GM21367 (cell line): ENCODE data around the gene SLC12A5.

ENCODE experiments used
- ATAC-seq: cut with Tn5 transposase; IDR thresholded peaks from one replicate; pipeline ENCODE4 v1.9.1; 2021; ENCODE audit not compliant: unreplicated experiment

Gene SLC12A5

GRCh38 chr20:46051556-46052308, 22.7 kb downstream of the SLC12A5 start:
- ATAC-seq, result no peak

DNA sequence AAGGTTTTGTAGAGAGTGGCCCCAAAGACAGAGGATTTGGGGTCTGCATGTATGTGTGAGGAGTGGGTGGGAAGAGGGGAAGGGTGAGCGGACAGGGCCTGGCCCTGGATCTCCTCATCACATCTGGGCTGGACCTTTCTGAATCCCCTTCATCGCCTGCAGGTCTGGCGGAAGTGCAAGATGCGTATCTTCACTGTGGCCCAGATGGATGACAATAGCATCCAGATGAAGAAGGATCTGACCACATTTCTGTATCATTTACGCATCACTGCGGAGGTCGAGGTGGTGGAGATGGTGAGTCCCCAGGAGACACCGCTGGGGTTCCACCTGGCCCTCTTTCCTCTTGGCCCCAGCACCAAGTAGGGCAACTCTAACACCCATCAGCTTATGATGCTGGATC, 24.4 kb downstream of the SLC12A5 start:
- ATAC-seq, result no peak

GRCh38 chr20:46054606-46055005, 25.6 kb downstream of the SLC12A5 start:
- ATAC-seq, result no peak

- no peak for ATAC-seq
These were observed 26.3 kb downstream of the SLC12A5 start for GRCh38 chr20:46055269-46055668.

GRCh38 chr20:46056027-46056833, 27.2 kb downstream of the SLC12A5 start:
- ATAC-seq, result no peak

- ATAC-seq, result no peak
These were observed 28.2 kb downstream of the SLC12A5 start for GRCh38 chr20:46056970-46057855.

DNA sequence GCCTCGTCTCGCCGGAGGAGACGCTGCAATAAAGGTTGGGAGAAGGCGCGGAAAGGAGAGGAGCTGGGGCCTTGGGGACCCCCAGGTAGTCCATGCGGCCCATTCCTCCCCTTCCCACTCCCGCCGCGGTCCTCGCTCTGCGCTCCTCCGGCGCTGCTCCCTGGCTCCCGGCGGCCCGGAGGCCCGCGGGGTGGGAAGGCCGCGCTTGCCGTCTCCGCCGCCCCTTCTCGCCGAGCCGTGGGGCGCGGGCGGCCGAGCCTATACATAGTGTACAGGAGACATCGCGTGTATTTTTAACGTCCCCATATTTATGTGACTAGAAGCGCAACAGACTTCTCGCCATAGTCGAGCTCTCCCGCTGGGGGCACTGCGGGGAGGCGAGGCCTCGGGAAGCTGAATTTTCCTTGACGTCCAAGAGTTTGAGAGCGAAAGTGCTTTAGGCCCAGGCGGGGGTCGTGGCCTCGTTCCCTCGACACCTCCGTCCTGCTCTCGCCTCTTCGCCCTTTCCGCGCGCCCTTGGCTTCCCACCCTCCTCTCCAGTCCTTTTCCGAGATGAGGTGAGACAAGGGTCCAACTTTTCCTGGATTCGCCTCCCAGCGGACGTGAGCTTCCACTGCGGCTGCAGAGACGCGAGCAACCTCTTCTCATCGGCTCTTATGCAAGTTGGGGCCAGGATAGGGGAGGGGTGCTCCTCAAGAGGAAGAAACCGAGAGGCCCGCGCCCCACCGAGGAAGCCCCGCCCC, 29.0 kb downstream of the SLC12A5 start:
- ATAC-seq, result no peak

DNA sequence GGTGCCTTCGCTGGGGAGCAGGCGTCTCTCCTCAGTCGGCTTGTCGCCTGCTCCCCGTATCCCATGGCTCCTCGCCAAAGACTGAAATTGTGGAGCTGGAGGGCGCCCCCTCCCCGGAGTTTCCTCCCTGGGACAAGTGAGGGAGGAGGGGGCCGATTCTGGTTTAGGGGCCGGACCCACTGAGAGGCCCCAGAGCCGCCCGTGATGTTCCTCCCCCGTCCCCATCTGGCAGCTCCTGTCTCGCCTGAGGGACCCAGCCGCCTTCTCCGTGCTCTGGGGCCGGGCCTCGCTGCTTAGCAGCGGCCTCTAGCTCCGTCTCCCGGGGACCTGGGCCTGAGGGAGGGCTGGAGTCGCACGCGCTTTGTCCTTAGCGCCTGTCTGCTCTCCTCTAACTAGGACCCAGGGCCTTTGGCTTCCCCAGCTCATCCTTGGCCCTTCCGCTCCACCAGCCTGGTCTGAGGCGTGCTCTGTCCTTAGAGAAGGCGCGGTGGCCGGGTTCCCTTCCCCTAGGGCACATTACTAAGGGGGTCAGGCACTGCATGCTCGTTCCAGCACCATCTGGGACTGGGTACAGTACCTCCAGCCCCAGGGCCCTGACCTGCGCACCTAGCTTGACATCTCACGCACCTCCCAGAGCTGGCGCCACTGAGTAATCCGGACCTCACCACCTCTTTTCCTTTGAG, 29.7 kb downstream of the SLC12A5 start:
- no peak for ATAC-seq

GRCh38 chr20:46060301-46060881, 31.4 kb downstream of the SLC12A5 start:
- no peak for ATAC-seq

GRCh38 chr20:46060975-46061374, 32.0 kb downstream of the SLC12A5 start:
- no peak for ATAC-seq

DNA sequence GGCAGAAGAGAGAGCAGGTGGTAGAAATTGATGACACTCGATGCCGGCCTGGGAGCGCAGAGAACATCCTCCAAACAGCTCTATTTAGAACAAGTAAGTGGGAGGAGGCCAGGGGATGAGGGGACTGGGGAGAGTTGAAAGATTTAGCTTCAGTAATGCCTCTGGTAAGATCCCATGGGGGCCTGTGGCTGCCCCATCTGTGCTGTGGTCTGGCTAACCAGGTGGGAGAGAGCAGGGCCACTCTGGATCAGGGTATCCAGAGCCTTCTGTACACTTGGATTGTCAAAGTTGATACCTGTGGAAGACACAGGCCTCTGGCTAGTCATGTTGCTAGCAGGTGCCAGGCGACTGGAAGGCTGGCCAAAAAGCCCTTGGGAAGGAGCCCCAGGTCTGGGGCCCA, 33.1 kb downstream of the SLC12A5 start:
- ATAC-seq, result no peak

DNA sequence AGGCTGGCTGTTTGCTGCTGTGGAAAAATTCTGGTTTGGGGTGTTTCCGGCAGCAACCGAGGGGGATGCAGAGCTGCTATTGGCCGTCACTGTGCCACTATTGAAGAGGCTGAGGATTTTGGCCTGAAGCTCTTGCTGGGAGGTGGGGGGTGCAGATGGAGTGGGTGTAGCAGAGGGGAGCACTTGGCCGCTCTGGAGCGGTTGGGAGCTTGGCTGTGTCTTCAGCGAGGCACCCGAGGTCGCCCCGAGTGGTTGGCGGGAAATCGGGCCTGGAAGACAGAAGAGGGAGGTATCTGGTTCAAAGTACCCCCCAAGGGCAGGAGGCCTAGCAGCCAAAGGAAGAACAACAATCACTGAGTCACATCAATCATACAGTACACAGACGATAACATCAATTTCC, 33.6 kb downstream of the SLC12A5 start:
- no peak for ATAC-seq

GRCh38 chr20:46063151-46063550, 34.1 kb downstream of the SLC12A5 start:
- ATAC-seq, result no peak

DNA sequence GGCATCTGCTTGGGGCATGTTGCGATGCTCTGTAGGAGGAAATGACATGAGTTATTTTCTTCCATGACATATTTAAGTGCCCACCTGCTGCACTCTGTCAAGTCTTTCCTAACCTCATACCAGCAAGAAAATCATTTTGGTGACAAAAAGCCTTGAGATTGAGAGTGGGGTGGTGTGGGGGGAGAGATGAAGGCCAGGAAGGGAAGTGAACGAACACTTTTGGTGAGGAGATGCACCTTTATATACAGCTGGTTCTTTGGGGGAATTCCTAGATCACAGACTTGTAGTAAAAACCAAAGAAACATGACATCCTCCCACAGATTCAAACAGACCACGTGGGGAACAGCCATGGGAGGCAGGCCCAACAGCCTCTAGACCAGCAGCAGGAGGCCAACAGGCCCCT, 34.6 kb downstream of the SLC12A5 start:
- ATAC-seq, result no peak

DNA sequence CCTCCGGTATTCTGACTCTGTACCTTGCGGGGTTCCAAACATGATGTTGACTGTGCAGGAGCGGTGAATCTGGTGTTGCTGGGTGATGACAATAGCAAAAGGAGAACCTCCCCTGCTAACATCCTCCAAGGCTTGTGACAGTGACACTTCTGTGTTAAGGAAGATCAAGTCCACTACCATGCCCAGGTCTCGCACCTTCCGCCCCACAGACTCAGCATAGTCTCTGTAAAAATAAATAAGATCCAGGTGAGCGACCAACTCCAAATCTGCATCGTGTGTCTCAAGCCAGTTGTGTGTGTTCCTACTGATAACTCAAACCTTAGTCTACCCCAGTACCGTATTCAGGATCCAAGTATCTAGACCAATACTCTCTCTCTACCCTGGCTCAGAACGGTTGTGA, 36.0 kb downstream of the SLC12A5 start:
- ATAC-seq, result no peak

GRCh38 chr20:46065691-46066090, 36.7 kb downstream of the SLC12A5 start:
- no peak for ATAC-seq

DNA sequence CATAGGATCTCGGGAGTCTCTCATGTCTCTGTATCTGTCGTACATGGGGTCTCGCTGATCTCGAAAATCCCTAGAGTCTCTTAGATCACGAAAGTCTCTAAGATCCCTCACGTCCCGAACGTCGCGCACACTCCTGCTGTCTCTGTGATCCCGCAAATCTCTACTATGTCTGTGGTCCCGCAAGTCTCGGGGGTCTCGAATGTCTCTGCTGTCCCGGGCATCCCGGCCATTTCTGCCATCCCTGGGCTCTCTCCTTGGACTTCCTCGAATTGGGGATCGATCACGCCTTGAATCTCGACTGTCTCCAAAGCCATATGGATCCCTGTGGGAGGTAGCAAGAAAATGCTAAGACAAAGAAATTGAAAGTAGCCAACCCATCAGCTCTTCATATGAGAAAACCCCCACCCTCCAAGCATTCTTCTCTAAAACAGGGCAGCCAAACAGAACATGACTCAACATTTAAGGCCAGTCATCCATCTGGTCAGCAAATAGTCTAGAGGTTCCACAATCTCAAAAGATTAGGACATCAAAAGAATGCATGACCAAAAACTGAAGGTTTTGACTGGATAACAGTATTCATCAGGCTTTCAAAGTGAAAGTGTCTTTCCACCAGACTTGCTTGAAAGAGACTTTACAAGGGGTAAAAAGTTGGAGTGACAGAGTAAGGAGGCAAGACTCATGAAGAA, 41.3 kb downstream of the SLC12A5 start:
- no peak for ATAC-seq

DNA sequence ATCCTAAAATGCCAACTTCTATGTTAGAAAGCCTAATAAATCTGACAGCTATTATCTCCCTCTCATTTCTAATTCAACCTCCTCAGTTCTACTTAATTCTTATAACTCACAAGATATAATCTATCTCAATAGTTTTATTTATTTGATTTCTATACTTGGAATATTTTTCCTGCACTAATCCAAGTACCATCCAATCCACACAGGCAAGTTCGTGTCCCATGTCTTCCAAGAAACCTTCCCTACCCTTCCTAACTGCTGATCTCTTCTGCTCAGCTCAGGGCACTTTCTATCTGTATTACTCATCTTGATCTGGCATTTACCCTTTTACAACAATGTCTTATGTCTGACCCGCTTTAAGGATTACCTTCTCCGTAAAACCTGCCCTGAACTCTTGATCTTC, 42.6 kb downstream of the SLC12A5 start:
- no peak for ATAC-seq

GRCh38 chr20:46073024-46073423, 44.0 kb downstream of the SLC12A5 start:
- ATAC-seq, result no peak
